Measurements from ENCODE around the gene NDRG4.
"Not testable (repeated sequence)": the region's sequence is repeated elsewhere in the genome, so short reads cannot be mapped to it uniquely, and the experiment has no call there.

Gene NDRG4

GRCh38 chr16:58466396-58466795 lies 33.5 kb upstream of the NDRG4 start:
- no peak for FAIRE-seq

DNA sequence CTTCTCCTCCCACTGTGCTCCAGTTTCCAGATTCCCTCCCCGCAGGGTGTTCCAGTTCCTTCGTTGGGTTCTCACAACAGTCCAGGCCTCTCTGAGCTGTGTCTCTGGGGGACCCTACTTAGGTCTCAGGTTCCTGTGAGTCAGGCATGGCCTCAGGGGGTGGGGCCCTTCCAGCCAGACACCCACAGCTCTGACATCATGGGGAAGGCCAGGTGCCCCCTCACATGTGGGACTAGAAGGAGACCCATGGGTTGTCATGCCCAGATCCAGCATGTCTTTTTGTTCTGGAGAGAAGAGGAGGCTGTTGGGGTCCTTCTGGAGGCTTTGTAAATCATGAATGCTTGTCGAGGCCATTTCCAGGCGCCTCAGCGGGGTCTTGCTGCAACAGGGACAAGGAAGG lies 32.0 kb upstream of the NDRG4 start:
- FAIRE-seq: no peak

DNA sequence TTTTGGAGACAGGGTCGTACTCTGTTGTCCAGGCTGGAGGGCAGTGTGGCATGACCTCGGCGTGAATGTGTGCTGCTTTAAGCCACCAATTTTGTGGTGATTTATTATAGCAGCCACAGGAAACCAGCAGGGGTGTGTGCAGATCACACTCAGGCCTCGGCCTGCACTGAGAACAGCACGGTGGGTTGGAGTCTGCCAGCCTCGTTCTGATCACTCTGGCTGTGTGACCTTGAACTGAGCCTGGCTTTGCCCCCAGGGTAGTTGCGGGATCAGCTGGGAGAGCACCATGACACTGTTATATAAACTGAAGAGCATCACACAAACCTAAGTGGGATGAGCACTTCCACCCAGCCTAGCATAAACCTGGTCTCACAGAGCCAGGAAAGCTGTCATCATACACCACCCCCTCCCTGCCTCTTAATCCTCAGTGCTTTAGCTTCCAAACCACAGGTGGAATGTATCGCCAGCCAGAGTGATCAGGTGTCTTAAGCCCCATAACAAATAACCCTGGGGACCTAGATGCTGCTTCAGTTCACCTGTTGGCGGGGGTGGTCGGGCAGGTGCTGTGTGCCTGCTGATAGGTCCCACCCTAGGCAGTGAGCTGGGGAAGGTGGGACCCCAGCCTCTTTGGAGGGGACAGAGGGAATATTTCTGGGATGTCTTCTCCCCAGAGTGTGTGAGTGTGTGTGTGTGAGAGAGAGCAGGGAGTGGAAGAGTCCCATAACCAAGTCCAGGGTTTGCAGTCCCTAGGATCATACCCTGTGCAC lies 28.6 kb upstream of the NDRG4 start:
- FAIRE-seq: no peak

GRCh38 chr16:58472266-58472665 lies 27.7 kb upstream of the NDRG4 start:
- no peak for FAIRE-seq

DNA sequence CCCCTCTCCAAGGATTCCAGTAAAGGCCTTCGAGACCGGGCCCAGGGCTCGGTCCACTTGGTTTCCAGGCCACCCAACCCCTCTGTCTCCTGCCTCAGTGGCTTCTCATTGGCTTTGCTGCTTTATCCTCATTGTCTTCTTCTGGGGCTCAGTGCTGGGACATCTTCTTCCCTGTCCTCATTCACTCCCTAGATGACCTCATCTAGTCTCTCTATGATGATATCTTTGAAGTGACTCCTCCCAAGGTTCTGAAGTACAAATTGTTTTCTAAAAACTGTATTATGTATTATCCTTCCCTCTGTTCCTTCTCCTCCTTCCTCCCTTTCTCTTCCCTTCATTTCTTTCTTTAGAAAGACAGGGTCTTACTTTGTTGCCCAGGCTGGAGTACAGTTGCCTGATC lies 27.1 kb upstream of the NDRG4 start:
- no peak for FAIRE-seq

- no peak for FAIRE-seq
Observed at GRCh38 chr16:58474296-58474695, 25.6 kb upstream of the NDRG4 start.

DNA sequence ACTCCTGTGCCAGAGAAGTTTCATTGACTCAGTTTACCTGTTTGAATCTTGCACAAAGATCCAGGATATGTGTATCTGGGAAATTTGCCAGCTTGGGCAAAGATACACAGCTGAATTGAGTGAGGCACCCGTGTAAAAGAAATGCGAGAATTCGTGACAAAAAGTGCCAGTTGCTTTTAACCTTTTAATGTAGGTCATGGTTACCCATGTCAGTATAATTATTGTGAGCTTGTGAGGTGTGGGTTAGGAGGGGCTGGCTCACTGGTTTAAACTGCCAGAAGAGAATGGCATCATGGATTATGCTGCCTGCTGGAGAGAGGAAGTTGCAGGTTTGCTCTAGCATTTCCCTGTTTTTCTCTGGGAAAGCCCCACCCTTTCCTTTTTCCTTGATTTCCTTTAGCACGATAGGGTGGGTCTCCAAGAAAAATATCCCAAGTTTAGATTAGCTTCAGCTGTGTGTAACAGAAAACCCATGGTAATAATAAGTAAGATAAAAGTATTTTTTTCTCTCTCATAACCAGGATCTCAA lies 24.8 kb upstream of the NDRG4 start:
- no peak for FAIRE-seq

DNA sequence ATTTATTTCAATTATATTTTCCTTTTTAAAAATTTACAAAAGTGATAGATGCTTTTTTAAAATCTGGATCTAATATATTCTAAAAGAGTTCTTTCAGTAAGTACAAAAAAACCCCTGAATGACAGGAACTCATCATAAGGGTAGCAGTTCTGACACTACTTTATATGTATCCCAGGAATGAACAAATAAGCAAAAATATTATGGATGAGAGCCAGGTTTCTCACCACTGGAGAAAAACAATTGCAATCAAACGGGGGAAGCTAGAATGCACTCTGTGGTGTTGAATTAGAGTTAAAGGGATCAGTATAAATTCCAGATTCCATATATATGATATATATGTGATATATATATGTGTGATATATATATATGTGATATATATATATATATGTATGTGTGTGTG lies 23.2 kb upstream of the NDRG4 start:
- FAIRE-seq: no peak

- no peak for FAIRE-seq
Observed at GRCh38 chr16:58478427-58478826, 21.5 kb upstream of the NDRG4 start.

GRCh38 chr16:58481226-58481869 lies 18.6 kb upstream of the NDRG4 start:
- FAIRE-seq: no peak

GRCh38 chr16:58481931-58482330 lies 18.0 kb upstream of the NDRG4 start:
- FAIRE-seq: no peak

DNA sequence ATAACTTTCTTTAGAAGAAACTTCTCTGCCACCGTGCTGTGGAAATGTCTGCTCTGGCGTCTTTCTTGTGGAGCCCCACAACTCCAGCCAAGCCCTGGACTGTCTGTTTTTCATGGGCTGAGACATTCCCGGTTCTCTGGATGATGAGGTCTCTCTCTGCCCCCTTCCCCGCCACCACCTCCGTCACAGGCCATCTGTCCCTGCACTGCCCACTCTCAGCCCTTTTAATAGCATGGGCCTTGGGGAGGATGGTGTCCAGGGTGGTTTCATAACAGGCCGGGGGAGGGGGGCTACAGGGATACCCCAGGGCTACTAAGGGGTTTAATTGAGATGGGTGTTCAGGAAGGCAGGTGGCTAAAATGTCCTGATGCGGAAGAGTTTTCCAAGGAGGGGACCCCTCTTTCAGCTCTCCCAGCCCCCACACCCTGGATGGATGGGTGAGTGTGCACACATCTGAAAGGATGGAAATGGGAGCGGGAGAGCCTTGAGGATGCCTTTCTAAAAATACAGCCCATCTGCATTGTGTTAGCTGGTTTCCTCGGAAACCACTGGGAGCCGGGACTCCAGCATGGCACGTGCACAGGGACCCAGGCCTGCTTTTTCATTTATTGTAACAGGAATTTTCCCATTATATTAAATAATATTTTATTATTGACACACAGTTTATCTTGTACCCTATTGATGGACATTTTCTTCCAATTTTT lies 14.6 kb upstream of the NDRG4 start:
- no peak for FAIRE-seq

- peak; percentile 48 for FAIRE-seq
Observed at GRCh38 chr16:58487566-58488351, 12.2 kb upstream of the NDRG4 start.

- FAIRE-seq: no peak
Observed at GRCh38 chr16:58488531-58488930, 11.4 kb upstream of the NDRG4 start.

GRCh38 chr16:58490065-58490464 lies 9.9 kb upstream of the NDRG4 start:
- no peak for FAIRE-seq

DNA sequence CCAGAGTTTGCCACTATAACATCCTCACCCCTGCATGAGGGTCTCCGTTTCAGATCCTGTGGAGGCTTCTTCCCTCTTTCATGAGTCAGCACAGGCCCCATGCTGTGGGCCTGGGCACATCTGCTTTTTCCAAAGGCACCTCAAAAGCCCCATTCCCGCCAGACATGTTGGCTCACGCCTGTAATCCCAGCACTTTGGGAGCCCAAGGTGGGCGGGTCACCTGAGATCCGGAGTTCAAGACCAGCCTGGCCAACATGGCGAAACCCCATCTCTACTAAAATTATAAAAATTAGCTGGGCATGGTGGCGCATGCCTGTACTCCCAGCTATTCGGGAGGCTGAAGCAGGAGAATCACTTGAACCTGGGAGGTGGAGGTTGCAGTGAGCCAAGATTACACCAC lies 9.4 kb upstream of the NDRG4 start:
- FAIRE-seq: not testable (repeated sequence)

GRCh38 chr16:58492066-58492465 lies 7.9 kb upstream of the NDRG4 start:
- FAIRE-seq: no peak

GRCh38 chr16:58492735-58493134 lies 7.2 kb upstream of the NDRG4 start:
- FAIRE-seq: no peak

GRCh38 chr16:58493756-58494431 lies 6.0 kb upstream of the NDRG4 start:
- FAIRE-seq: no peak

DNA sequence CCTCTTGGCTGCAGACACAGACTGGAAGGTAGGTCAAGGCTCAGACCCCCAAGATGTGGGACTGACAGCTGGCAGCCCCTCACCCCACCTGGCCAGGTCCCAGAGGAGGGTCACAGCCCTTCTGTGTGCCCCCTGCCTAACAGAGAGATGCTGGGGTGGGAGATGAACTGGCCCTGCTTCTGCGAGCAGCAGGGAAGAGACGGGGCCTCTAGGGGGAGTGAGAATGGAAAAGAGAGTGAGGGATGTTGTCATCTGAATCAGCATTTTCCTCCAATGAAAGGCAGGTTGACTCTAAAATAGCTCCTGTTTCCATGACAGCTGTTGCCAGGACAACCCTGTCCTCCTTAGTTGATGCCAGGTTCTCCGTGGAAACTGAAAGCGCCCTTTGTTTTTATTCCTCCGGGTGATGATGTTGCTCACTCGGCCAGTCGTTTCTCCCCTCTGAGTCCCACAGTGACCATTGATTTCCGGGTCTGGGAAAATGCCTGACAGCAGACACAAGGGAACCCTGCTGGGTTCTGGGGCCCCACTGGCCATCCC lies 4.9 kb upstream of the NDRG4 start:
- FAIRE-seq: peak; percentile 63

DNA sequence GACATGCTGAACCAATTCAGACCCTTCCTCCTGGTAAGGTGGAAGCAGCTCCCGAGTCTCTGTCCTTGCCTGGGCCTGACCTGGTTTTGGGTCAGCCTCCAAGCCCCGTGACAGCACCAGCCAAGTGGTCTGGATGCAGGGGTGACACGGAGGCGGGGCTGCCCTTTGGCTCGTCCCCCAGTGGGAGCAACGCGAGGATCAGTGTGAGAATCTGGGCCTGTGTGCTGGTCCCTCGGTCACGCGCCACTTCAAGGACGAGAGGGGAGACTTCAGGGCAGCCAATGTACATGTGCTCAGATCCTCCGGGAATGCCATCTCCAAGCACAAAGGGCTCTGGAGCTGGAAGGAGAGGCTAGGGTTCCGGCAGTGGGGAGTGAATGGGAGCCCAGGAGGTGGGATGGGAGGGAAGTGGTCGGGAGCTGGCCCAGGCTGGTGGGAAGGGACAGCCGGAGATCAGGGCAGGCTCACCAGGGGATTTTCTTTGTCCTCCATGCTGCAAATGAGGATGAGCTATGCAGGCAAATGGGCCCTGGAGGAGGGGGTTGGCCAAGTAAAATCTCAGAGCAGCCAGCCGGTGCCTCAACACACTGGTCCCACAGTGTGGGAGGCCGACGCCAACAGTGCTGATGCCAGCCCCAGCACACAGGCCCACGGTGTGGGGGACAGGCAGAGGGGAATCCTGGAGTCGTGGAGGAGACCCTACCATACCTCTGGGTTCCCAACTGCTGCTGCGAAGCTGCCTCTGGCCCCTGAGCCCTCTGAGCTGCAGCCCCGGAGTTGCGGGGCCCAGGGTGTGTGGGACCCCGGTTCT lies 4.2 kb upstream of the NDRG4 start:
- FAIRE-seq: no peak
